Mucosa of descending colon (tissue), 3 donors: Measurements from ENCODE around the gene DMPK. TPM values are rescaled to one million over a fixed set of nuclear protein-coding genes. Genes with fewer than 3 reads are reported as not detected.
"Not testable (repeated sequence)": the region's sequence is repeated elsewhere in the genome, so short reads cannot be mapped to it uniquely, and the experiment has no call there.

Source experiments
- ATAC-seq: fragments of 200-7000 bp; cut with Tn5 transposase; one replicate; pipeline ENCODE4 v1.9.1; 2020; ENCODE audit warnings: mild to moderate bottlenecking, moderate library complexity
- DNase-seq, 3 donors: peaks; one replicate each; pipeline ENCODE4 v3.0.0-alpha.2; 2020
- H3K36me3 ChIP-seq: fragments of 200-600 bp; one replicate; pipeline ENCODE4 v1.8.0; 2021; ENCODE audit warnings: low read depth, mild to moderate bottlenecking
- H3K4me1 ChIP-seq: fragments of 200-600 bp; one replicate; pipeline ENCODE4 v1.8.0; 2021; ENCODE audit warnings: low read depth, mild to moderate bottlenecking
- H3K4me3 ChIP-seq: fragments of 200-600 bp; one replicate; pipeline ENCODE4 v1.8.0; 2021; ENCODE audit warnings: mild to moderate bottlenecking
- H3K9me3 ChIP-seq: fragments of 200-600 bp; one replicate; pipeline ENCODE4 v1.8.0; 2021; ENCODE audit warnings: mild to moderate bottlenecking
- intact Hi-C, 2 donors: fragments of 100-400 bp; cut with DNase I in 1 of 2; cut with micrococcal nuclease in 1 of 2; formaldehyde crosslinking; loops; one replicate each; pipeline versions ENCODE4 v1.11.0 to v1.11.1; 2022; cut with DNase I, micrococcal nuclease
- total RNA-seq, 3 donors: library from RNA; stranded (reverse); fragmentation: NEBNext Ultra II Directional in 2 of 3; extraction: Animal tissue kit (Norgen Biotek cat#: 25700) in 2 of 3; gene quantifications; one replicate each; pipeline versions ENCODE4 v1.2.1 to v1.2.4, GENCODE V29; 2021 to 2023
- TF ChIP-seq, protein P1 (sequence below): fragments of 200-600 bp; IDR thresholded peaks from one replicate; pipeline ENCODE4 v1.8.0; 2022; ENCODE audit warnings: antibody characterized with exemption, mild to moderate bottlenecking
- donor health status: DM: no; HTN: no; CAD: no; lungs with moderate emphysema.
- donor health status: DM: no; HTN: no; CAD: no.
- donor health status: DM: no; HTN: yes; CAD: no.

The DMPK gene
- total RNA-seq, 3 donors from 2014 or later, result 23.9 to 123 (median 33.9) TPM

DNA sequence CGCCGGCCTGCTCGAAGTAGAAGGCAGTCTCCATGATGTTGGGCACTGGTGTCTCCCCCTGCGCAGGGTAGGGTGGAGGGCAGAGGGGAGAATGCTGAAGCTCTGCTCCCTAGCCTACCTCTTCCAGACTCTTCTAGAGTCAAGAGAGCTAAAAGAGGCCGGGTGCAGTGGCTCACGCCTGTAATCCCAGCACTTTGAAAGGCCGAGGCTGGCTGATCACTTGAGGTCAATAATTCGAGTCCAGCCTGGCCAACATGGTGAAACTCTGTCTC, 22.6 kb upstream of the DMPK start:
- DNase-seq (no peak), ATAC-seq (no peak)
- H3K4me1 ChIP-seq, result no peaks in the 10 kb centered on the region
- intact Hi-C loops, result no loop called here
- H3K4me3 ChIP-seq, result no peak overlapping the region
- TF ChIP-seq, protein P1, sequence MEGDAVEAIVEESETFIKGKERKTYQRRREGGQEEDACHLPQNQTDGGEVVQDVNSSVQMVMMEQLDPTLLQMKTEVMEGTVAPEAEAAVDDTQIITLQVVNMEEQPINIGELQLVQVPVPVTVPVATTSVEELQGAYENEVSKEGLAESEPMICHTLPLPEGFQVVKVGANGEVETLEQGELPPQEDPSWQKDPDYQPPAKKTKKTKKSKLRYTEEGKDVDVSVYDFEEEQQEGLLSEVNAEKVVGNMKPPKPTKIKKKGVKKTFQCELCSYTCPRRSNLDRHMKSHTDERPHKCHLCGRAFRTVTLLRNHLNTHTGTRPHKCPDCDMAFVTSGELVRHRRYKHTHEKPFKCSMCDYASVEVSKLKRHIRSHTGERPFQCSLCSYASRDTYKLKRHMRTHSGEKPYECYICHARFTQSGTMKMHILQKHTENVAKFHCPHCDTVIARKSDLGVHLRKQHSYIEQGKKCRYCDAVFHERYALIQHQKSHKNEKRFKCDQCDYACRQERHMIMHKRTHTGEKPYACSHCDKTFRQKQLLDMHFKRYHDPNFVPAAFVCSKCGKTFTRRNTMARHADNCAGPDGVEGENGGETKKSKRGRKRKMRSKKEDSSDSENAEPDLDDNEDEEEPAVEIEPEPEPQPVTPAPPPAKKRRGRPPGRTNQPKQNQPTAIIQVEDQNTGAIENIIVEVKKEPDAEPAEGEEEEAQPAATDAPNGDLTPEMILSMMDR, result no peak
- no peaks in the 10 kb centered on the region for H3K36me3 ChIP-seq
- H3K9me3 ChIP-seq, result no peaks in the 10 kb centered on the region

DNA sequence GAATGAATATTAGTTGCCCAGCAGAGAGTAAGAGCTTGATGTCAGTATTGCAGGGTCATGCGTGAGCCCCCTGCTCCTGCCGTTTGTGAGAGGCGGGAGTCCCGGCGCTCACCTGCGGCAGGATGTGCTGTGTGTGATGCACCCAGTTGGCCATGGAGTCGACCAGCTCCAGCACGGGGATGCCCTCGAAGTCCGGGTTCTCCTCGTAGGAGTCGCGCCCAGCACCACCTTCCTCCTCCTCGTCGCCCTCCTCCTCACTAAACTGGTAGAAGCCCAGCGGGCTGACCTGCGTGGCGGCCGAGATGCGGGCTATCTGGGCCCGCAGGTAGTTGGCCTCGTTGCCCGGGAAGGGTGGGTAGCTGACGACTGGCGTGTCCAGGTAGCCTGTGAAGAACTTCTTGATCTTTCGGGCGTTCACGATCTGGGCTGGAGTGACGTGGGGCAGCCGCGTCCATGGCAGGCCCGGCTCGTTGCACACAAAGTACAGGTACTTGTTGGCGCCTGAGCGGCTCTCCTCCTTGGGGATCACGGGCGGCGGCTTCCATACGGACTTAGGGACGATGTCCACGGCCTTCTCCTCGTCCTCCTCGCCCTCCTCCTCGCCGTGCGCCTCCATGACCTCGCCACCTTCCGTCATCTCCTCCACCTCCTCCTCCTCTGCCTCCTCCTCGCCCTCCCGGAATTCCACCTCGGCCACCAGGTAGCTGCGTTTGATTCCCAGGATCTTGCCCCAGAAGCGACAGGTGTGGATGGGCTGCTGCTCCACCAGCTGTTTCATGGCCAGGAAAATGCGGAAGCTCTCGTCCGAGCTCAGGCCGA, 22.1 kb upstream of the DMPK start:
- intact Hi-C loops, result no loop called here
- H3K9me3 ChIP-seq, result no peaks in the 10 kb centered on the region
- no peak for DNase-seq
- ATAC-seq, result no peak
- H3K36me3 ChIP-seq, result no peaks in the 10 kb centered on the region
- TF ChIP-seq, protein P1, result no peak
- no peak overlapping the region for H3K4me3 ChIP-seq
- no peaks in the 10 kb centered on the region for H3K4me1 ChIP-seq

DNA sequence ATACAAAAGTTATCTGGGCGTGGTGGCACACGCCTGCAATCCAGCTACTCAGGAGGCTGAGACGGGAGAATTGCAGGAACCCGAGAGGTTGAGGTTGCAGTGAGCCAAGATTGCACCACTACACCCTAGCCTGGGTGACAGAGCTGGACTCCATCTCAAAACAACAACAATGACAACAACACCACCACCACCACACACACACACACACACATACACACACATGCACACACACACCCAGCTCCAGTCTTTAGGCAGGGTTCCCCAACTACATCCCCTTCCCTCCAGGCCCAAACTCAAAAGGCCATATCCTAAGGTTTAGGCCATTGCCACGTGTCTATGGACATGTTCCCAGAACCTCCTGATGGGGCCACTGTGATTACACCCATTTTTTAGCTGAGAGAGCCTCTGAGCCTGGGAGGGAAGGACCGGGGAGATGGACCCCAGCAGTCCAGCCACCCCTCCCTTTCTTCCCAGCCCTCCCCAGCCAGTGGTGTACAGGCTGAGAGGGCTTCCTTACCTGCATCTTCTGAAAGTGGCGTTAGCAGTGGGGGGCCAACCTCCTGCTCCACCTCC, 19.4 kb upstream of the DMPK start:
- intact Hi-C loops, result no loop called here
- no peaks in the 10 kb centered on the region for H3K36me3 ChIP-seq
- ATAC-seq, result no peak
- H3K4me1 ChIP-seq, result no peaks in the 10 kb centered on the region
- no peak overlapping the region for H3K4me3 ChIP-seq
- TF ChIP-seq, protein P1, result no peak
- H3K9me3 ChIP-seq, result no peaks in the 10 kb centered on the region
- DNase-seq, result no peak

DNA sequence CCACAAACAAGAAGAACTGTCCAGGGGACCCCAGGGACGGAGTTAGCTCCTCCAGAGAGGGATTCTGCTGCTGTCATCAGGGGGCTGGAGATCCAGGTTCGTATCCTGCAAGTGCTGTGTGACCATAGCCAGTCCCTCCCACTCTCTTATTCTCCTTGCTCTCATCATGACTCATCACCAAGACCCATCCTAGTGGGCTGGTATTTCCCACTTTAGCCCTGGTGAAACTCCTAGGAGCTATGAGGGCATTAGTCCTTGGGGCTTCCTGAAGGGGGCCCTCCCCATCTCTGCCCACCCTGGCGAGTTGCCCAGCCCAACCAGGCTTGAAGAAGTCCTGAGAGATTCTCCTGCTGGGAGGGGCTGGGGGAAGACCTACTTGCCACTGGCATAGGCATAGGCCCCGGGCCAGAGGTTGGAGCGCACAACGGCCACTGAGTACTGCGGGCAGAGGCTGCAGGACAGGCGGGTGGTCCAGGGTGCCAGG, 17.8 kb upstream of the DMPK start:
- intact Hi-C loops, result no loop called here
- ATAC-seq (no peak), DNase-seq (no peak)
- Histone ChIP-seq H3K36me3 (no peaks in the 10 kb centered on the region), H3K4me1 (no peaks in the 10 kb centered on the region), H3K4me3 (no peak overlapping the region), H3K9me3 (no peaks in the 10 kb centered on the region)
- TF ChIP-seq, protein P1, result no peak

DNA sequence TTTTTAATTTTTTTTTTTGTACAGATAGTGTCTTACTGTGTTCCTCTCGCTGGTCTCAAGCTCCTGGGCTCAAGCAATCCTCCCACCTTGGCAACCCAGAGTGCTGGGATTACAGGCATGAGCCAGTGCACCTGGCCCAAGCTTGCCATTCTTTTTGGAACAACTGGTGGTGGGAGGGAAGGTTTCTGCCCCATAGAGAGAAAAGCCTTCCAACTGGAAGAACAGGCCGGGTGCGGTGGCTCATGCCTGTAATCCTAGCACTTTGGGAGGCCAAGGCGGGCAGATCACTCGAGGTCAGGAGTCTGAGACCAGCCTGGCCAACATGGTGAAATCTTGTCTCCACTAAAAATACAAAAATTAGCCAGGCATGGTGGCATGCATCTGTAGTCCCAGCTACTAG, 17.3 kb upstream of the DMPK start:
- H3K4me1 ChIP-seq, intact Hi-C loops, DNase-seq, H3K4me3 ChIP-seq, H3K36me3 ChIP-seq, ATAC-seq, H3K9me3 ChIP-seq: not testable (repeated sequence)

DNA sequence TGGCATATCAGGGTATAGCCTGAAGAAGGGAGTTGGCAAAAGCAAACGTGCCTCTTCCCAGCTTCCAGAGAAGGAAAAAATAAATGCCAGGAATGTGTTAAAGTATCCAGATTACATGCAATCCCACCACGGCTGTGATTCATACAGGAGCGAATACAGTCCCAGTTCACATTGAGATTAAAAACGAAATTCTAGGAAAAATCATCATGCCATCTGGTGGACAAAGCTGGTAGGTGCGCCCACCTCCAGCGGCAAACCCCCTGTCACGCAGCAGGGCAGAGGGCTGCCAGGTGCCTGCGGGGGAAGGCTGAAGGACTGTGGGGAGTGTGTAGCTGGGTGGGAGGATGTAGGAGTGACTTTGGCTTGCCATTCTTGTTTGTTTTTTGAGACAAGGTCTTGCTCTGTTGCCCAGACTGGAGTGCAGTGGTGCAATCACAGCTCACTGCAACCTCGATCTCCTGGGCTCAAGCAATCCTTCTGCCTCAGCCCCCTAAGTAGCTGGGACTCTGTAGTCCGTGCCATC, 16.8 kb upstream of the DMPK start:
- Histone ChIP-seq H3K9me3 (no peaks in the 10 kb centered on the region), H3K36me3 (no peaks in the 10 kb centered on the region), H3K4me3 (no peak overlapping the region), H3K4me1 (no peaks in the 10 kb centered on the region)
- intact Hi-C loops, result no loop called here
- peak in 2 of 3 donors; percentile 66 to 72 for DNase-seq
- TF ChIP-seq, protein P1, result peak; percentile 65
- peak; percentile 89 for ATAC-seq
